Body of pancreas (tissue), 4 donors: ENCODE measurements around the gene PTPN6.

Experiments
- CTCF ChIP-seq, 7 experiments: fragments of 450-650 bp in 4 of 7; fragments of 200-600 bp in 3 of 7; sonication (generic) in 3 of 7; IDR thresholded peaks; one replicate each; pipeline ENCODE4 v1.5.1; 2016 to 2019; ENCODE audit warnings: antibody characterized with exemption in 7 of 7
- POLR2A ChIP-seq, 3 donors: fragments of 450-650 bp; IDR thresholded peaks; one replicate each; pipeline ENCODE4 v1.6.1; 2016; ENCODE audit warnings: antibody characterized with exemption in 3 of 3, mild to moderate bottlenecking in 2 of 3

GRCh38 chr12:6982532-6982931, 31.4 kb downstream of the PTPN6 start:
- TF ChIP-seq CTCF (IDR thresholded peaks at IDR 0.05): no peak
- no peak for TF ChIP-seq POLR2A (IDR thresholded peaks at IDR 0.05)
